ELF-1 (cell line): Measurements from ENCODE around the gene TRAFD1.

Source experiments
- DNase-seq: peaks from one replicate; pipeline ENCODE4 v3.0.0-alpha.2; 2016; ENCODE audit warnings: low read depth, low spot score

TRAFD1 gene

DNA sequence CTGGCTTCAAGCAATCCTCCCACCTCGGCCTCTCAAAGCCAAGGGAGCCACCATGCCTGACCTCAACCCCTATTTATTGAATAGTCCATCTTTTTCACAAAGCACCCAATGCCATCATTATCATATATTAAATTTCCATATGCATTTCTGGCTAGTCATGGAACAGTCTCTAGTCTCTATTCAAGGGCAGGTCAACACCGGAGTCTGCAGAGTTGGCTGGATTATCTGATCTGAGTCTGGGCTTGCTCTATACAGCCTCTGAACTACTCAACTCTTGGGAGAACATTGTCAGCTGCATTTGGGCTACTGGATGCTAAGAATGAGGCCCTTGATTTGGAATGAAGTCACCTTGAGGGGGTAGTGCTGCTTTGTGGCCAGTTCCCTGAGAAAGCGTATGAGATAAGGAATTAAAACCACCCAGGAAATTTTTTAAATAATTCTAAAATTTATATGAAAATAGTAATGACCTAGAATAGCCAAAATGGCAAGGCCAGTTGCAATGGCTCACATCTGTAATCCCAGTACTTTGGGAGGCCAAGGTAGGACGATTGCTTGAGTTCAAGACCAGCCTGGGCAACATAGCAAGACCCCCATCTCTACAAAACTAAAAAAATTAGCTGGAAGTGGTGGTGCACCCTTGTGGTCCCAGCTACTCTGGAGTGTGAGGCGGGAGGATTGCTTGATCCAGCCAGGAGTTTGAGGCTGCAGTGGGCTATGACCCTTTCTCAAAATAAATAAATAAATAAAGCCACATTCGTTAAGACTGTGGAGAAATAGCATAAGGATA lies 9.9 kb upstream of the TRAFD1 start:
- DNase-seq: no peak

DNA sequence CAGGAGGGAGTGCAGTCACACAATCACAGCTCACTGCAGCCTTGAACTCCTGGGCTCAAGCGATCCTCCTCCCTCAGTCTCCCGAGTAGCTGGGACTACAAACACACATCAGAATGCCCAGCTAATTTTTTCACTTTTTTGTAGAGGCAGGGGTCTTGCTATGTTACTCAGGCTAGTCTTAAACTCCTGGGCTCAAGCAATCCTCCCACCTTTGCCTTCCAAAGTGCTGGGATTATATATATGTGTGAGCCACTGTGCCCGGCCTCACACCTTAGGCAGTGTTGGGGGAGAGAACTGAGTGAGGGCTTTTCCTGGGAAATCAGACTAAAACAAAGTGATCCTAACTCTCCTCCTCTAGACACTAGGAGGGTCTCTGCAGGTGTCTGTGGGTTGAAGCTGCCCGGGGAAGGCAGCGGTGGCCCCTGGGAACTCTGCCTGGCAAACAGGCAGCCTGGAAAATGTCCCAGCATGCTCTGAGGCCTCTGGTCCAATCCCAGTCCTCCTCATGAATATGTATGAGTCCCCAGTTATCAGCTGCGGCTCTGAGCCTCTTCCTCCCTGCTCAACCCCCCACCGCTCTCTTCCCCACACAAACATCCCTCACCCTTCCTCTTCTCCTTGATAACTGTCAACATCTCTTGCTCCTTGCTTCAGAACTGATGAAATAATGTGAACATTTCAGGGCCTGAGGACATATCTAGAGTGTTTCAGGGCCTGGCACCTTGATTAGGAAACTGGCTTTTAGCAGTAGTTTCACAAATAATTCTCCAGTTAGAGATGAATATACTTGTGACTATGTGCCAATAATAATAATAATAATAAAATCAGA lies 8.9 kb upstream of the TRAFD1 start:
- peak; percentile 90 for DNase-seq

- no peak for DNase-seq
These were observed 7.7 kb upstream of the TRAFD1 start for GRCh38 chr12:112117685-112118084.

GRCh38 chr12:112121780-112122565 lies 3.4 kb upstream of the TRAFD1 start:
- peak; percentile 68 for DNase-seq

GRCh38 chr12:112122823-112123690 lies 2.3 kb upstream of the TRAFD1 start:
- no peak for DNase-seq

- DNase-seq: no peak
These were observed 476 bp upstream of the TRAFD1 start for GRCh38 chr12:112124918-112125249.

GRCh38 chr12:112126000-112126438 lies 659 bp downstream of the TRAFD1 start:
- peak; percentile 31 for DNase-seq

DNA sequence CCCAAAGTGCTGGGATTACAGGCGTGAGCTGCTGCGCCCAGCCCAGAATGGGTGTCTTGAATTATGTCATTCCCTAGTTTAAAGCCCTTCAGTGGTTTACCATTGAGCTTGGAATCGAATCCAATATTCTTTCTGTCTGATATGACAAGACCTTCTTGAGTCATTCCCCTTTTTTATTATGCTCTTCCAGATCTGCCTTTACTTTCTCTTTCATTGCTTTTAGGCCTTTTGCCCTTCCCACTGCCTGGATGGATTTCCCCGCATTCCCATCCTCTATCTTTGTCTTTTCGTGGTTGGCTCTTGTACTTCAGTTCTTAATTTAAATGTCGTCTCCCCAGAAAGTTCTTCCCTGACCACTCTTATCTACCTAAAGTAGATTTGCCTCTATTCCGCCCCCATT lies 1.6 kb downstream of the TRAFD1 start:
- DNase-seq: no peak

DNA sequence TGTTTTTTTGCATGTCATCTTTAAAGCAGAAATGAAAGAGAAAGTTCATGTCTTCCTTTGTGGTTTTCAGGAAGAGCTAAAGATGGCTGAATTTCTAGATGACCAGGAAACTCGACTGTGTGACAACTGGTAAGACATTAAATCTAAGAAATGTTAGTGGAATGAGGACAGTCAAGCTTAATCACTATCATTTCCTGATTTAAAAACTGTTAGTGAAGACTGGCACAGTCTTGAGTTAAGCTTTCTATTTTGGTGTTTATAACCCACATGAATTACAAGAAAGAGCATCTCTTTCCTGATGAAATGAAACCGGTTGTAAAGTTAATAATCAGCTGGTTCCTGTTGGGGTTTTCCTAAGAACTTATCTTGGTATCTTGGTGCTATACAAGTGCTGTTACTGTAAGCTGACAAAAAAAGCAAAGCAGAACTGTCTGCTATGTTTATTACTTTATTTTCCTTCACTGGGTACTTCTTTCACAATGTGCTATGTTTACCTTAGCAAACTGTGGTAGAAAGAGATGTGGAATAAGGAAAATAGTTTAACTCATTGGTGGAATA lies 5.2 kb downstream of the TRAFD1 start:
- DNase-seq: no peak

- no peak for DNase-seq
These were observed 6.3 kb downstream of the TRAFD1 start for GRCh38 chr12:112131686-112132085.

DNA sequence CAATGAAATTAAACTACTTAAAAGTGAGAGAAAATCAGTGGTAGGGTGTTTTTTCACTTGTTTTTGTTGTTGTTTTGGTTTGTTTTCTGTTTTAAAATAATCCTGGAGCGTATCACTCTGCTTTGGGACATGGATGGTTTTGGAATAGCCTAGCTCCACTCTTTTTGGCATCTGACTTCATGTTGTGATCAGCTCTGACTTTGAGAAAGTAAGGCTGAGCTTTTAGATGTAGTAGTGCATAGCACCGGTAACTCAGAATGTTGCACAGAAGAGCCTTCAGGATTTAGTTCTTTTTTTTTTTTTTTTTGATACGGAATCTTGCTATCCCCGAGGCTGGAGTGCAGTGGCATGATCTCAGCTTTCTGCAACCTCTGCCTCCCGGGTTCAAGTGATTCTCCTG lies 8.1 kb downstream of the TRAFD1 start:
- DNase-seq: no peak

- no peak for DNase-seq
These were observed 9.4 kb downstream of the TRAFD1 start for GRCh38 chr12:112134731-112135130.

DNA sequence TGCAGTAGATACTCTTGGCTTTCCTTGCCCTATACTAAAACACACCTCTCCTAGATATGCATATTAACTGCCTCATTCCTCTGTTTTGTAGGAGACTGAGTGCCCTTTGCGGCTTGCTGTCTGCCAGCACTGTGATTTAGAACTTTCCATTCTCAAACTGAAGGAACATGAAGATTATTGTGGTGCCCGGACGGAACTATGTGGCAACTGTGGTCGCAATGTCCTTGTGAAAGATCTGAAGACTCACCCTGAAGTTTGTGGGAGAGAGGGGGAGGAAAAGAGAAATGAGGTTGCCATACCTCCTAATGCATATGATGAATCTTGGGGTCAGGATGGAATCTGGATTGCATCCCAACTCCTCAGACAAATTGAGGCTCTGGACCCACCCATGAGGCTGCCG lies 15.4 kb downstream of the TRAFD1 start:
- no peak for DNase-seq

GRCh38 chr12:112146123-112146522 lies 20.8 kb downstream of the TRAFD1 start:
- no peak for DNase-seq

DNA sequence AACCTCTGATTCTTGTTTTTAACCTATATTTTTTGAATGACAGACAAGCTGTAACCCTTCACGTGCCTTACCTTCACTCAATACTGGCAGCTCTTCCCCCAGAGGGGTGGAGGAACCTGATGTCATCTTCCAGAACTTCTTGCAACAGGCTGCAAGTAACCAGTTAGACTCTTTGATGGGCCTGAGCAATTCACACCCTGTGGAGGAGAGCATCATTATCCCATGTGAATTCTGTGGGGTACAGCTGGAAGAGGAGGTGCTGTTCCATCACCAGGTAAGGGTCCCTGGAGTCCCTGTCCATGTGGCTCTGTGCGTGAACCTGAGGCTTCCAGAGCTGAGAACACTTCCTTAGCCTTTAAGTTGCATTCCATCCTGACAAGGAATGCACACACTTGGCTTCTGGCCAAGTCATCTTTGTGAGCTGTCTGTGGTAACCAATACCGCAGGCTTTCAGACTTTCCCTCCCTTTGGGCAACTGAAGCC lies 22.7 kb downstream of the TRAFD1 start:
- DNase-seq: no peak

DNA sequence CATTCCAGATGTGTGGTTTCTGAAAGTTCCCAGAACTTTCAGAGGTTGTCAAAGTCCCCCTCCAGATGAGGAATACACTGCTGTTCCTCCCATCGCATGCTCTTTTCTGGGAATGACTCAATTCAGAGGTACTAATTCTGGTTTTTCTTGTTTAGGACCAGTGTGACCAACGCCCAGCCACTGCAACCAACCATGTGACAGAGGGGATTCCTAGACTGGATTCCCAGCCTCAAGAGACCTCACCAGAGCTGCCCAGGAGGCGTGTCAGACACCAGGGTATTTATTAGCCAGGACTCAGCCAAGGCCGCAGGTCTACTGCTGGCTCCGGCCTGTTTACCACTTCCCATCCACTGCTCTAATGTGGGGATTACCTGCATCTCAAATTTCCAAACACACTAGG lies 24.2 kb downstream of the TRAFD1 start:
- DNase-seq: peak; percentile 87

GRCh38 chr12:112151766-112152541 lies 26.6 kb downstream of the TRAFD1 start:
- DNase-seq: no peak

DNA sequence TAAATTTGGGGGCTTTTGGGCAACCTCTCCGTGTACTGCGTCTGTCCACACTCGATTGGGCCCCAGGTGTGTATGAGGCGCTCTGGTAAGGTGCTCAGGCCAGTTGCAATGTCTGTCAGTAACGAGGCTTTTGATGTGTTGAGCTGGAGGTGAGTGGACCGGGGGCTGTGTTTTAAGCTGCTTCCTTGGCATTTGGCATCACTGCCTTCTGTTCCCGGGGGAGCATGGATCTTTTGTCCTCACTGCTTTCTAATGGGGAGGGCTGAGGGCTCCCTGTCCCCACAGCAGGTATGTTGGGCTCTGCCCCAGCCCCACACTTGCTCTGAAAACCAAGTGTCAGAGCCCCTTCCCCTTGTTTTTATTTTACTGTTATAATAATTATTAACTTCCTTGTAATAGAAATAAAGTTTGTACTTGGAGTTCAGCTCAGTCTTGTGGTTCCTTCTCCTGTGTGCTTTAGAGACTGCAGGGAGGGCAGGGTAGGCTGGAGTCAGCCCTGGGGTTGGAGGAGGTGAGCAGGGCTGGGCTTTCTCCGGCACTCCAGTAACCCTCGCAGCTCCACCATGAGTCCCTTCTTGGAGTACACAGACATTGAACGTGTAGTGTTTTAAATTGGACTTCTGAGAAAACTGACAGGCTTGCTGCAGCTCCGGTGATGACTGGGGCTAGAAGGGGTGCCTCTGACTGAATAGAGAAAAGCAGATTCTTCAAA lies 28.0 kb downstream of the TRAFD1 start:
- DNase-seq: no peak

- DNase-seq: no peak
These were observed 28.5 kb downstream of the TRAFD1 start for GRCh38 chr12:112153893-112154219.
